ENCODE measurements around the gene INKA1.

The INKA1 gene

GRCh38 chr3:49805367-49805782 is 2.3 kb downstream of the INKA1 start:
- Histone ChIP-seq H3K4me1 (ENCODE audit: low read depth, poor library complexity, severe bottlenecking) (no peaks in the 10 kb centered on the region), H3K36me3 (ENCODE audit: insufficient read depth) (no peaks in the 10 kb centered on the region), H4K20me1 (ENCODE audit: insufficient read depth) (no peaks in the 10 kb centered on the region), H3K4me2 (no peak overlapping the region), H2AFZ (ENCODE audit: low read depth) (no peak overlapping the region), H3K27me3 (ENCODE audit: insufficient read depth, low read depth) (no peaks in the 10 kb centered on the region; the same call in 1 of the 2 replicates), H3K9ac (no peak overlapping the region), H3K4me3 (IDR thresholded peaks at IDR 0.05; ENCODE audit: insufficient read depth, low read depth, low read length) (no peak overlapping the region), H3K79me2 (ENCODE audit: insufficient read depth, low read depth) (no peaks in the 10 kb centered on the region), H3K27ac (no peak overlapping the region)
- no peak for TF ChIP-seq CTCF (conservative IDR thresholded peaks at IDR 0.05; ENCODE audit: low read depth, low read length)

GRCh38 chr3:49805897-49806701 is 3.0 kb downstream of the INKA1 start:
- no peaks in the 10 kb centered on the region for H4K20me1 ChIP-seq (ENCODE audit: insufficient read depth)
- H3K4me1 ChIP-seq (ENCODE audit: low read depth, poor library complexity, severe bottlenecking): no peaks in the 10 kb centered on the region
- no peaks in the 10 kb centered on the region; the same call in 1 of the 2 replicates for H3K27me3 ChIP-seq (ENCODE audit: insufficient read depth, low read depth)
- H3K4me2 ChIP-seq: no peak overlapping the region
- no peaks in the 10 kb centered on the region for H3K79me2 ChIP-seq (ENCODE audit: insufficient read depth, low read depth)
- no peak for TF ChIP-seq CTCF (conservative IDR thresholded peaks at IDR 0.05; ENCODE audit: low read depth, low read length)
- no peaks in the 10 kb centered on the region for H3K36me3 ChIP-seq (ENCODE audit: insufficient read depth)
- H3K9ac ChIP-seq: no peak overlapping the region
- H3K27ac ChIP-seq: no peak overlapping the region
- no peak overlapping the region for H2AFZ ChIP-seq (ENCODE audit: low read depth)
- no peak overlapping the region for H3K4me3 ChIP-seq (IDR thresholded peaks at IDR 0.05; ENCODE audit: insufficient read depth, low read depth, low read length)

- no peaks in the 10 kb centered on the region for H3K27me3 ChIP-seq (ENCODE audit: insufficient read depth, low read depth)
- no peaks in the 10 kb centered on the region for H3K36me3 ChIP-seq (ENCODE audit: insufficient read depth)
- no peak overlapping the region for H2AFZ ChIP-seq (ENCODE audit: low read depth)
- TF ChIP-seq CTCF (conservative IDR thresholded peaks at IDR 0.05; ENCODE audit: low read depth, low read length): no peak
- H3K79me2 ChIP-seq (ENCODE audit: insufficient read depth, low read depth): no peaks in the 10 kb centered on the region
- no peaks in the 10 kb centered on the region for H3K4me1 ChIP-seq (ENCODE audit: low read depth, poor library complexity, severe bottlenecking)
- H3K4me2 ChIP-seq: no peak overlapping the region
- no peak overlapping the region for H3K4me3 ChIP-seq (IDR thresholded peaks at IDR 0.05; ENCODE audit: insufficient read depth, low read depth, low read length)
- H4K20me1 ChIP-seq (ENCODE audit: insufficient read depth): no peaks in the 10 kb centered on the region
- no peak overlapping the region for H3K9ac ChIP-seq
- no peak overlapping the region for H3K27ac ChIP-seq
Measured at GRCh38 chr3:49806850-49807249, 3.8 kb downstream of the INKA1 start.

DNA sequence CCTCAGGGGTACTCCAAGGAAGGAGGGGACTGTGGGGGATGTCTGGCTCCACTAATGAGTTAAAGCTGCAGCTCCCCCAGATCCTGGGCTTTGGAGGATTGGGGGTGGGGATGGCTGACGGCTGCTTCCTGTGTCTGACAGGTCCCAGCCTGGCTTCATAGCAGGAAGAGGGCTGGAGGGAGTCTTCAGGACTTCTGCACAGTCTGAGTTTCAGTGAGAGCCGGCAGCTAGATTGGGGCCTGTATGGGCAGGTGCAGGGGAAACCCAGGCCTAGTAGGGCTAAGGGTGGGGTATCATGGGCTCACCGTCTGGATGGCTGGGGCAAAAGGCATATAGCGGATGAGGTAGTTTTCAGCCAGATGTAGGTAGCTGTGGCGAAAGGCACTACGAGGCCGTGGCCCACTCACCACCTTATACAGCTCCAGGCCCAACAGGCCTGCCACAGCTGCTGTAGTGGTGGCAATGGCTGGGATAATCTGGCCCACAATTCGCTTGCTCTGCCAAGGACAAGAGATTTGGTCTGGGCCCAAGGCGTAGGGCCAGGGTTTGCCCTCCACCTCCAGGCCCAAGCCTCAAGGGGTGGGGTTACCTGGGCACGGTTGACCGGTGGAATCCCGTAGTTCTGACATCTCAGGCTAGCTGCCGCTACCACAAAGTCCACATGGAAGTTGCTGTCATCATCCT is 4.5 kb downstream of the INKA1 start:
- H3K36me3 ChIP-seq (ENCODE audit: insufficient read depth): no peaks in the 10 kb centered on the region
- H3K4me1 ChIP-seq (ENCODE audit: low read depth, poor library complexity, severe bottlenecking): no peaks in the 10 kb centered on the region
- H3K9ac ChIP-seq: no peak overlapping the region
- H4K20me1 ChIP-seq (ENCODE audit: insufficient read depth): no peaks in the 10 kb centered on the region
- no peaks in the 10 kb centered on the region for H3K27me3 ChIP-seq (ENCODE audit: insufficient read depth, low read depth)
- H3K79me2 ChIP-seq (ENCODE audit: insufficient read depth, low read depth): no peaks in the 10 kb centered on the region
- no peak overlapping the region for H3K4me2 ChIP-seq
- no peak overlapping the region for H2AFZ ChIP-seq (ENCODE audit: low read depth)
- H3K27ac ChIP-seq: no peak overlapping the region
- no peak overlapping the region for H3K4me3 ChIP-seq (IDR thresholded peaks at IDR 0.05; ENCODE audit: insufficient read depth, low read depth, low read length)
- TF ChIP-seq CTCF (conservative IDR thresholded peaks at IDR 0.05; ENCODE audit: low read depth, low read length): no peak
